ENCODE results near the gene C1orf167. TPM values are rescaled to one million over a fixed set of nuclear protein-coding genes. Genes with fewer than 3 reads are reported as not detected.

Gene C1orf167
- total and polyA plus RNA-seq, 2 of the 13 experiments (the other 11 are each of a cell fraction or from before 2014, with no cell fraction given), result not detected

- TF ChIP-seq, protein P1, sequence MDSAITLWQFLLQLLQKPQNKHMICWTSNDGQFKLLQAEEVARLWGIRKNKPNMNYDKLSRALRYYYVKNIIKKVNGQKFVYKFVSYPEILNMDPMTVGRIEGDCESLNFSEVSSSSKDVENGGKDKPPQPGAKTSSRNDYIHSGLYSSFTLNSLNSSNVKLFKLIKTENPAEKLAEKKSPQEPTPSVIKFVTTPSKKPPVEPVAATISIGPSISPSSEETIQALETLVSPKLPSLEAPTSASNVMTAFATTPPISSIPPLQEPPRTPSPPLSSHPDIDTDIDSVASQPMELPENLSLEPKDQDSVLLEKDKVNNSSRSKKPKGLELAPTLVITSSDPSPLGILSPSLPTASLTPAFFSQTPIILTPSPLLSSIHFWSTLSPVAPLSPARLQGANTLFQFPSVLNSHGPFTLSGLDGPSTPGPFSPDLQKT (CRISPR knock-in tag; IDR thresholded peaks at IDR 0.05; ENCODE audit: borderline replicate concordance), result no peak
- TF ChIP-seq SMARCE1 (IDR thresholded peaks at IDR 0.05; ENCODE audit: borderline replicate concordance), result no peak
- 0 out of 2 replicates have a peak, but pooled peaks have one; percentile 77 for TF ChIP-seq ZNF17 (CRISPR knock-in tag; IDR thresholded peaks at IDR 0.05)
- TF ChIP-seq ZSCAN30 (CRISPR knock-in tag; IDR thresholded peaks at IDR 0.05), result no peak
- TF ChIP-seq KLF13 (CRISPR knock-in tag; IDR thresholded peaks at IDR 0.05), result no peak
- TF ChIP-seq EZH2 (conservative IDR thresholded peaks at IDR 0.05; ENCODE audit: low read depth, low read length), result no peak
- peak; percentile 98 for TF ChIP-seq SIX4 (CRISPR knock-in tag; IDR thresholded peaks at IDR 0.05)
- TF ChIP-seq GZF1 (CRISPR knock-in tag; IDR thresholded peaks at IDR 0.05), result no peak
- TF ChIP-seq FOXA3 (CRISPR knock-in tag; IDR thresholded peaks at IDR 0.05), result peak; percentile 14; the same call in 1 of the 2 replicates
- TF ChIP-seq ZNF264 (CRISPR knock-in tag; IDR thresholded peaks at IDR 0.05), result peak; percentile 80
- TF ChIP-seq YEATS2 (CRISPR knock-in tag; IDR thresholded peaks at IDR 0.05; ENCODE audit: borderline replicate concordance), result peak; percentile 94
- TF ChIP-seq TEAD3 (CRISPR knock-in tag; optimal IDR thresholded peaks at IDR 0.05; ENCODE audit: borderline replicate concordance), result peak; percentile 47
- TF ChIP-seq GPN1 (CRISPR knock-in tag; IDR thresholded peaks at IDR 0.05; ENCODE audit: borderline replicate concordance), result no peak
- TF ChIP-seq TBX3 (IDR thresholded peaks at IDR 0.05; ENCODE audit: borderline replicate concordance), result 0 out of 2 replicates have a peak, but pooled peaks have one; percentile 35
- TF ChIP-seq ZKSCAN5 (CRISPR knock-in tag; IDR thresholded peaks at IDR 0.05), result no peak
- TF ChIP-seq ZSCAN31 (CRISPR knock-in tag; IDR thresholded peaks at IDR 0.05; ENCODE audit: low read depth), result peak; percentile 66
- no peak for TF ChIP-seq DBP (CRISPR knock-in tag; IDR thresholded peaks at IDR 0.05; ENCODE audit: not compliant biosample characterization)
- no peak for TF ChIP-seq MBD4 (IDR thresholded peaks at IDR 0.05; ENCODE audit: borderline replicate concordance, low read length)
- peak; percentile 89 for TF ChIP-seq ATF1 (CRISPR knock-in tag; IDR thresholded peaks at IDR 0.05)
- peak; percentile 77 for TF ChIP-seq ZBTB7B (CRISPR knock-in tag; IDR thresholded peaks at IDR 0.05)
- peak; percentile 63; the same call in 1 of the 2 replicates for TF ChIP-seq ZMYM4 (CRISPR knock-in tag; IDR thresholded peaks at IDR 0.05)
- TF ChIP-seq, protein P2, sequence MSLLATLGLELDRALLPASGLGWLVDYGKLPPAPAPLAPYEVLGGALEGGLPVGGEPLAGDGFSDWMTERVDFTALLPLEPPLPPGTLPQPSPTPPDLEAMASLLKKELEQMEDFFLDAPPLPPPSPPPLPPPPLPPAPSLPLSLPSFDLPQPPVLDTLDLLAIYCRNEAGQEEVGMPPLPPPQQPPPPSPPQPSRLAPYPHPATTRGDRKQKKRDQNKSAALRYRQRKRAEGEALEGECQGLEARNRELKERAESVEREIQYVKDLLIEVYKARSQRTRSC (CRISPR knock-in tag; IDR thresholded peaks at IDR 0.05; ENCODE audit: low read depth), result no peak
- no peak for TF ChIP-seq ZFP82 (CRISPR knock-in tag; IDR thresholded peaks at IDR 0.05; ENCODE audit: borderline replicate concordance)
- TF ChIP-seq HOMEZ (CRISPR knock-in tag; IDR thresholded peaks at IDR 0.05; ENCODE audit: low read depth), result no peak
- TF ChIP-seq ZC3H4 (CRISPR knock-in tag; IDR thresholded peaks at IDR 0.05; ENCODE audit: borderline replicate concordance), result no peak
- TF ChIP-seq DRAP1 (CRISPR knock-in tag; IDR thresholded peaks at IDR 0.05), result peak; percentile 83
- peak; percentile 99 for TF ChIP-seq ZNF501 (CRISPR knock-in tag; IDR thresholded peaks at IDR 0.05)
These were observed 43.7 kb downstream of the C1orf167 start, which contains the start of the genes CLCN6 and MTHFR (continued) for GRCh38 chr1:11805422-11806306.

Data from HepG2 (cell line).